A549 (cell line): Measurements from ENCODE around the gene RCOR3. TPM values are rescaled to one million over a fixed set of nuclear protein-coding genes. Genes with fewer than 3 reads are reported as not detected.

Experiments
- ATAC-seq, 2 experiments: fragments of 200-7000 bp in 1 of 2; fragments of >200 bp in 1 of 2; cut with Nextera tagmentation in 1 of 2; cut with Tn5 transposase in 1 of 2; 3 replicates each; pipeline versions ENCODE4 v1.8.0 to v1.9.1; 2018 to 2020; ENCODE audit warnings: mild to moderate bottlenecking in 1 of 2, moderate library complexity in 1 of 2
- CTCF ChIA-PET: fragments of 300-600 bp; sonication (Branson Sonifier 250); formaldehyde crosslinking; extraction: SDS; loops from one replicate; lab custom pipeline; 2021; ENCODE audit warnings: antibody characterized with exemption, inconsistent platforms; lab: Yijun Ruan, JAX
- POLR2A ChIA-PET: fragments of 350-600 bp; formaldehyde crosslinking; extraction: SDS; loops from one replicate; lab custom pipeline; 2021; ENCODE audit warnings: antibody characterized with exemption, inconsistent platforms; lab: Yijun Ruan, JAX
- DNase-seq, 2 experiments: peaks; one replicate each; pipeline versions ENCODE4 v3.0.0 to v3.0.0-alpha.2; 2011 to 2016; ENCODE audit warnings: low read depth in 1 of 2, low spot score in 1 of 2
- FAIRE-seq: peaks from 2 replicates; lab custom pipeline; 2011; peaks lifted over from hg19 to GRCh38; lab: Jason Lieb, UNC
- H3K27ac ChIP-seq, 2 experiments: fragments of >200 bp; sonication (Bioruptor Twin); formaldehyde crosslinking; 3 replicates each; pipeline ENCODE4 v1.5.1; 2016 to 2017
- H3K4me1 ChIP-seq: fragments of >200 bp; sonication (Bioruptor Twin); formaldehyde crosslinking; 3 replicates; pipeline ENCODE4 v1.6.1; 2016
- H3K4me2 ChIP-seq: fragments of >200 bp; sonication (Bioruptor Twin); formaldehyde crosslinking; 3 replicates; pipeline ENCODE4 v1.6.1; 2016
- H3K4me3 ChIP-seq: fragments of >200 bp; sonication (Bioruptor Twin); formaldehyde crosslinking; 3 replicates; pipeline ENCODE4 v1.5.1; 2016
- H3K9me3 ChIP-seq: fragments of >200 bp; sonication (Bioruptor Twin); formaldehyde crosslinking; 3 replicates; pipeline ENCODE4 v1.6.1; 2016
- ATOH8 ChIP-seq: fragments of 250-450 bp; sonication (Bioruptor Pico); IDR thresholded peaks from 2 replicates; pipeline ENCODE4 v1.5.0; 2020; ENCODE audit warnings: low read depth, mild to moderate bottlenecking, moderate library complexity
- BHLHE40 ChIP-seq: IDR thresholded peaks from 2 replicates; pipeline ENCODE4 v1.6.1; 2012; ENCODE audit warnings: low read depth, low read length, inconsistent platforms
- CEBPB ChIP-seq, 2 experiments: fragments of >200 bp in 1 of 2; sonication (Bioruptor Twin) in 1 of 2; formaldehyde crosslinking in 1 of 2; IDR thresholded peaks; 2 replicates each; pipeline ENCODE4 v1.6.1; 2012 to 2016
- CHD2 ChIP-seq: fragments of 150-350 bp; IDR thresholded peaks from 2 replicates; pipeline ENCODE4 v1.6.1; 2014; ENCODE audit warnings: low read length; ENCODE audit not compliant: partially characterized antibody
- FOSL2 ChIP-seq, 2 experiments: fragments of 450-650 bp in 1 of 2; fragments of >200 bp in 1 of 2; sonication (Bioruptor Twin) in 1 of 2; formaldehyde crosslinking; IDR thresholded peaks; 2 replicates each; pipeline versions ENCODE4 v1.5.0 to v1.6.1; 2016 to 2020; ENCODE audit warnings: mild to moderate bottlenecking in 1 of 2, moderate library complexity in 1 of 2
- HDAC2 ChIP-seq: fragments of 200-600 bp; sonication (generic); IDR thresholded peaks from 2 replicates; pipeline ENCODE4 v1.6.1; 2016
- HEYL ChIP-seq: fragments of 250-450 bp; sonication (Bioruptor Pico); IDR thresholded peaks from 2 replicates; pipeline ENCODE4 v1.8.0; 2021; ENCODE audit warnings: mild to moderate bottlenecking, moderate library complexity
- HOXA7 ChIP-seq: fragments of 250-450 bp; sonication (Bioruptor Pico); IDR thresholded peaks from 2 replicates; pipeline ENCODE4 v1.5.0; 2020; ENCODE audit warnings: mild to moderate bottlenecking, moderate library complexity
- HOXB5 ChIP-seq: fragments of 250-450 bp; sonication (Bioruptor Pico); IDR thresholded peaks from 2 replicates; pipeline ENCODE4 v1.5.0; 2020; ENCODE audit warnings: mild to moderate bottlenecking, moderate library complexity
- JUNB ChIP-seq: fragments of >200 bp; sonication (Bioruptor Twin); formaldehyde crosslinking; IDR thresholded peaks from 2 replicates; pipeline ENCODE4 v1.6.1; 2016
- MAFK ChIP-seq: fragments of 450-650 bp; IDR thresholded peaks from 2 replicates; pipeline ENCODE4 v1.6.1; 2014; ENCODE audit not compliant: partially characterized antibody
- NPAS2 ChIP-seq: fragments of 250-450 bp; sonication (Bioruptor Pico); IDR thresholded peaks from 2 replicates; pipeline ENCODE4 v1.8.0; 2022; ENCODE audit warnings: mild to moderate bottlenecking, moderate library complexity, borderline replicate concordance
- PHF8 ChIP-seq: fragments of 200-600 bp; sonication (generic); IDR thresholded peaks from 2 replicates; pipeline ENCODE4 v1.6.1; 2016; ENCODE audit warnings: low read depth, mild to moderate bottlenecking, antibody characterized with exemption, moderate library complexity, borderline replicate concordance
- POLR2A ChIP-seq: IDR thresholded peaks from 2 replicates; pipeline ENCODE4 v1.6.1; 2012; ENCODE audit warnings: mild to moderate bottlenecking, low read length
- POLR2AphosphoS2 ChIP-seq: conservative IDR thresholded peaks from 2 replicates; pipeline ENCODE4 v1.6.1; 2012; ENCODE audit warnings: low read length, improper control_type of control experiment, inconsistent platforms
- RAD21 ChIP-seq, 2 experiments: fragments of >200 bp in 1 of 2; sonication (Bioruptor Twin) in 1 of 2; formaldehyde crosslinking in 1 of 2; IDR thresholded peaks in 1 of 2; conservative IDR thresholded peaks in 1 of 2; 2 replicates in 1 of 2; 3 replicates in 1 of 2; pipeline ENCODE4 v1.6.1; 2012 to 2018; ENCODE audit warnings: inconsistent platforms in 1 of 2
- TP53 ChIP-seq: fragments of 250-450 bp; sonication (Bioruptor Pico); IDR thresholded peaks from 2 replicates; pipeline ENCODE4 v1.5.0; 2021; ENCODE audit warnings: mild to moderate bottlenecking, moderate library complexity
- USF2 ChIP-seq: fragments of 450-650 bp; IDR thresholded peaks from 2 replicates; pipeline ENCODE4 v1.6.1; 2014; ENCODE audit warnings: antibody characterized with exemption
- WGBS: methylation state at CpG from one replicate; pipeline ENCODE4 v1.1.6; 2017; ENCODE audit errors: missing lambda C conversion rate; 5-methylcytosine and 5-hydroxymethylcytosine counted together
- polyA plus RNA-seq, 4 experiments: library from polyadenylated mRNA; depleted of rRNA in 3 of 4; stranded (reverse); fragments of >200 nt; fragmentation: RNase III in 1 of 4; extraction: RNeasy Plus Mini Kit Qiagen cat#74134 plus additional on column Dnase treatment in 1 of 4; gene quantifications; 2 replicates in 3 of 4; 3 replicates in 1 of 4; pipeline ENCODE4 v1.2.3, GENCODE V29; 2011 to 2017

Gene RCOR3
- polyA plus RNA-seq, 2 of the 4 experiments (the other 2 are of a cell fraction), result 16.3 to 40.7 TPM

GRCh38 chr1:211258310-211258755, 833 bp upstream of the RCOR3 start:
- no peaks in the 10 kb centered on the region for H3K9me3 ChIP-seq
- TF ChIP-seq PHF8 (peak; percentile 87; the same call in 1 of the 2 replicates), POLR2AphosphoS2 (no peak)
- TF ChIP-seq, all 56 proteins: peak for 1
- no peak for FAIRE-seq
- Histone ChIP-seq H3K4me3 (peak overlapping the region; percentile 90), H3K4me2 (peak overlapping the region; percentile 92), H3K27ac (peak overlapping the region; percentile 99), H3K4me1 (peaks cover 16% of the 10 kb centered on the region; the same call in 2 of the 3 replicates)
- peak; percentile 72 to 74 for DNase-seq
- 2% methylated on average over 17 of the region's 17 CpGs for WGBS
- ATAC-seq, result peak; percentile 54 to 57
- CTCF ChIA-PET, result interaction anchor here (0.7 to 1.6 kb wide), 20 partner anchors 8 to 882 kb away, joined by 3 to 11 read pairs (median 3); partner anchors contain the start of genes KCNH1 and RD3
- POLR2A ChIA-PET, result interaction anchor here (1.0 to 1.4 kb wide), 4 partner anchors 12 to 885 kb away, joined by 3 to 8 read pairs (median 4); no protein-coding TSS in a partner anchor

DNA sequence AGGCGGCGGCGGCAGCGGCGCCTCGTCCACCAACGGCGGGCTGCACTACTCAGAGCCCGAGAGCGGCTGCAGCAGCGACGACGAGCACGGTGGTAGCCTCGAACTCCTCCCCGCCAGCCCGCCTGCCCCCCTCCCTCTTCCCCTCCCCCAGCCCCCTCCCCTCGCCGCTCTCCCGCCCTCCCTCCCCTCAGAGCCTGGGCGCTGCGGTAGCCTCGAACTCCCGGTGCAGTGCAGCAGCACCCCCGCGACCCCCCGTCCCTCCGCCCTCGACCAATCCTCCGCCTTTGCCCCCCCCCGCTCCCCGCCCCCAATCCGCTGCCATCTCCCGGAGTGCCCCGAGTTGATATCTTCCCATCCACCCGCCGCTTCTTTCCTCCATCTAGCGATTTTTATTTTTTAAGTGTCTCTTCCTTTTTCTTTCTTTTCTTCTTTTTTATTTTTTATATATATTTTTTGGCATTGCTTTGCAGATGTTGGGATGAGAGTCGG, 516 bp downstream of the RCOR3 start:
- ATAC-seq (peak; percentile 32 to 52), FAIRE-seq (no peak), DNase-seq (peak; percentile 31 to 78)
- ChIA-PET POLR2A (interaction anchor here (0.6 to 0.7 kb wide), 2 partner anchors 17 to 74 kb away, joined by 3 to 4 read pairs; no protein-coding TSS in a partner anchor), CTCF (no interaction called here)
- no peak for TF ChIP-seq CHD2
- no peak for TF ChIP-seq HEYL
- TF ChIP-seq FOSL2 (IDR thresholded peaks at IDR 0.05), result no peak
- TF ChIP-seq FOSL2 (CRISPR knock-in tag; IDR thresholded peaks at IDR 0.05), result no peak
- no peak for TF ChIP-seq JUNB
- no peak for TF ChIP-seq BHLHE40
- no peak for TF ChIP-seq PHF8
- TF ChIP-seq ATOH8, result no peak
- TF ChIP-seq NPAS2, result no peak
- no peak for TF ChIP-seq HOXA7 (CRISPR knock-in tag)
- TF ChIP-seq POLR2AphosphoS2, result no peak
- TF ChIP-seq MAFK, result no peak
- no peak for TF ChIP-seq HOXB5
- no peak for TF ChIP-seq RAD21 (conservative IDR thresholded peaks at IDR 0.05 in 1 of 2, IDR thresholded peaks at IDR 0.05 in 1 of 2)
- no peak for TF ChIP-seq TP53 (CRISPR knock-in tag)
- TF ChIP-seq HDAC2, result no peak
- 2% methylated on average over 13 of the region's 39 CpGs for WGBS
- Histone ChIP-seq H3K9me3 (no peaks in the 10 kb centered on the region), H3K27ac (peak overlapping the region; percentile 99), H3K4me2 (peak overlapping the region; percentile 99), H3K4me3 (peak overlapping the region; percentile 90), H3K4me1 (peaks cover 16% of the 10 kb centered on the region; the same call in 2 of the 3 replicates)

GRCh38 chr1:211260141-211261107, 1.3 kb downstream of the RCOR3 start:
- Histone ChIP-seq H3K27ac (peak overlapping the region; percentile 99), H3K4me3 (peak overlapping the region; percentile 90), H3K4me1 (peaks cover 16% of the 10 kb centered on the region; the same call in 2 of the 3 replicates), H3K4me2 (peak overlapping the region; percentile 99), H3K9me3 (no peaks in the 10 kb centered on the region)
- under 1% methylated on average over 31 of the region's 59 CpGs for WGBS
- TF ChIP-seq HOXB5 (no peak), POLR2A (peak; percentile 23), USF2 (peak; percentile 51), CEBPB (IDR thresholded peaks at IDR 0.05) (no peak)
- POLR2A ChIA-PET, result interaction anchor here (0.6 to 0.7 kb wide), 3 partner anchors 16 to 74 kb away, joined by 3 to 5 read pairs (median 4); no protein-coding TSS in a partner anchor
- CTCF ChIA-PET, result interaction anchor here (1.0 to 1.3 kb wide), 3 partner anchors 13 to 886 kb away, joined by 3 to 7 read pairs (median 3); no protein-coding TSS in a partner anchor
- ATAC-seq (peak; percentile 60 to 75), FAIRE-seq (no peak), DNase-seq (peak; percentile 74 to 82)
